Mucosa of stomach (tissue), 1 donor: ENCODE measurements around the gene ATF6.

Experiments
- H3K27me3 ChIP-seq: one replicate; pipeline ENCODE4 v1.7.0; 2013; ENCODE audit warnings: mild to moderate bottlenecking, low read length; ENCODE audit not compliant: control insufficient read depth, insufficient read depth
- H3K36me3 ChIP-seq: one replicate; pipeline ENCODE4 v1.7.0; 2013; ENCODE audit warnings: low read length; ENCODE audit not compliant: control insufficient read depth, insufficient read depth
- H3K4me1 ChIP-seq: one replicate; pipeline ENCODE4 v1.7.0; 2013; ENCODE audit warnings: mild to moderate bottlenecking, low read length; ENCODE audit not compliant: control insufficient read depth, insufficient read depth
- H3K4me3 ChIP-seq: one replicate; pipeline ENCODE4 v1.7.0; 2013; ENCODE audit warnings: low read length
- H3K9ac ChIP-seq: one replicate; pipeline ENCODE4 v1.7.0; 2013; ENCODE audit warnings: mild to moderate bottlenecking, low read length, moderate library complexity
- H3K9me3 ChIP-seq: one replicate; pipeline ENCODE4 v1.7.0; 2013; ENCODE audit warnings: mild to moderate bottlenecking, low read length, moderate library complexity; ENCODE audit not compliant: control insufficient read depth
- donor health status: Pancreatic carcinoma.

ATF6 gene

GRCh38 chr1:162006081-162006480, 240.0 kb downstream of the ATF6 start:
- Histone ChIP-seq H3K27me3 (no peaks in the 10 kb centered on the region), H3K4me1 (no peaks in the 10 kb centered on the region), H3K9ac (no peak overlapping the region), H3K4me3 (no peak overlapping the region), H3K9me3 (no peaks in the 10 kb centered on the region), H3K36me3 (no peaks in the 10 kb centered on the region)

GRCh38 chr1:162007466-162007865, 241.3 kb downstream of the ATF6 start:
- H3K9me3 ChIP-seq: no peaks in the 10 kb centered on the region
- H3K4me3 ChIP-seq: no peak overlapping the region
- H3K4me1 ChIP-seq: no peaks in the 10 kb centered on the region
- H3K36me3 ChIP-seq: no peaks in the 10 kb centered on the region
- H3K9ac ChIP-seq: no peak overlapping the region
- no peaks in the 10 kb centered on the region for H3K27me3 ChIP-seq

GRCh38 chr1:162008799-162009198, 242.7 kb downstream of the ATF6 start:
- Histone ChIP-seq H3K9ac (no peak overlapping the region), H3K4me1 (no peaks in the 10 kb centered on the region), H3K9me3 (no peaks in the 10 kb centered on the region), H3K4me3 (no peak overlapping the region), H3K36me3 (no peaks in the 10 kb centered on the region), H3K27me3 (no peaks in the 10 kb centered on the region)

- Histone ChIP-seq H3K9me3 (no peaks in the 10 kb centered on the region), H3K27me3 (peaks cover 5% of the 10 kb centered on the region), H3K9ac (no peak overlapping the region), H3K4me3 (no peak overlapping the region), H3K36me3 (no peaks in the 10 kb centered on the region), H3K4me1 (no peaks in the 10 kb centered on the region)
These were observed 243.5 kb downstream of the ATF6 start for GRCh38 chr1:162009501-162010174.

- Histone ChIP-seq H3K36me3 (no peaks in the 10 kb centered on the region), H3K9me3 (no peaks in the 10 kb centered on the region), H3K4me3 (no peak overlapping the region), H3K27me3 (peaks cover 5% of the 10 kb centered on the region), H3K9ac (no peak overlapping the region), H3K4me1 (no peaks in the 10 kb centered on the region)
These were observed 244.0 kb downstream of the ATF6 start for GRCh38 chr1:162010175-162010506.

- Histone ChIP-seq H3K9me3 (no peaks in the 10 kb centered on the region), H3K27me3 (peaks cover 5% of the 10 kb centered on the region), H3K4me3 (no peak overlapping the region), H3K4me1 (no peaks in the 10 kb centered on the region), H3K36me3 (no peaks in the 10 kb centered on the region), H3K9ac (no peak overlapping the region)
These were observed 245.4 kb downstream of the ATF6 start for GRCh38 chr1:162011337-162012012.

GRCh38 chr1:162013289-162013688, 247.2 kb downstream of the ATF6 start:
- Histone ChIP-seq H3K4me3 (no peak overlapping the region), H3K9ac (no peak overlapping the region), H3K27me3 (peaks cover 5% of the 10 kb centered on the region), H3K4me1 (no peaks in the 10 kb centered on the region), H3K36me3 (no peaks in the 10 kb centered on the region), H3K9me3 (no peaks in the 10 kb centered on the region)
